Caco-2 (cell line): ENCODE data around the gene GPR17. TPM values are rescaled to one million over a fixed set of nuclear protein-coding genes. Genes with fewer than 3 reads are reported as not detected.

Experiments used
- BruUV-seq: library from RNA; stranded (reverse); fragments of 400-500 nt; replicated peaks from 2 replicates; lab custom pipeline; 2021; lab: Mats Ljungman, UMichigan
- CTCF ChIA-PET: fragments of 300-600 bp; sonication (Branson Sonifier 250); formaldehyde crosslinking; loops from one replicate; lab custom pipeline; 2022; ENCODE audit warnings: antibody characterized with exemption; lab: Charles Lee
- POLR2A ChIA-PET: fragments of 300-600 bp; sonication (Branson Sonifier 250); formaldehyde crosslinking; loops from one replicate; lab custom pipeline; 2022; ENCODE audit warnings: antibody characterized with exemption; lab: Charles Lee
- DNase-seq, 2 experiments: peaks; one replicate each; pipeline versions ENCODE4 v3.0.0 to v3.0.0-alpha.2; 2020 to 2022
- H3K27me3 ChIP-seq: replicated peaks from 2 replicates; pipeline ENCODE4 v1.6.0; 2011; ENCODE audit warnings: low read length; ENCODE audit not compliant: control insufficient read depth, insufficient read depth
- H3K36me3 ChIP-seq: 2 replicates; pipeline ENCODE4 v1.5.1; 2011; ENCODE audit warnings: low read length; ENCODE audit not compliant: control insufficient read depth, insufficient read depth
- H3K4me1 ChIP-seq: fragments of 250-450 bp; sonication (Bioruptor Pico); 2 replicates; pipeline ENCODE4 v1.5.1; 2020; ENCODE audit warnings: mild to moderate bottlenecking
- H3K4me3 ChIP-seq: 2 replicates; pipeline ENCODE4 v1.5.1; 2011; ENCODE audit warnings: low read depth, mild to moderate bottlenecking, control low read depth, low read length
- H3K9me3 ChIP-seq: fragments of 250-450 bp; sonication (Bioruptor Pico); 2 replicates; pipeline ENCODE4 v1.5.1; 2020; ENCODE audit warnings: mild to moderate bottlenecking, moderate library complexity
- H3K27ac Mint-ChIP-seq: one replicate; pipeline ENCODE4 v1.8.0; 2022; ENCODE audit warnings: mixed read lengths; ENCODE audit not compliant: unreplicated experiment
- H3K27me3 Mint-ChIP-seq: one replicate; pipeline ENCODE4 v1.8.0; 2022; ENCODE audit warnings: mixed read lengths; ENCODE audit not compliant: insufficient read depth, unreplicated experiment
- H3K36me3 Mint-ChIP-seq: one replicate; pipeline ENCODE4 v1.8.0; 2022; ENCODE audit warnings: mild to moderate bottlenecking, mixed read lengths; ENCODE audit not compliant: insufficient read depth, unreplicated experiment
- H3K4me1 Mint-ChIP-seq: one replicate; pipeline ENCODE4 v1.8.0; 2022; ENCODE audit warnings: low read depth, mixed read lengths; ENCODE audit not compliant: unreplicated experiment
- H3K4me3 Mint-ChIP-seq: one replicate; pipeline ENCODE4 v1.8.0; 2022; ENCODE audit warnings: mild to moderate bottlenecking, moderate library complexity, mixed read lengths; ENCODE audit not compliant: unreplicated experiment
- H3K9me3 Mint-ChIP-seq: one replicate; pipeline ENCODE4 v1.8.0; 2022; ENCODE audit warnings: mixed read lengths; ENCODE audit not compliant: unreplicated experiment
- CTCF ChIP-seq, 2 experiments: fragments of 200-600 bp in 1 of 2; IDR thresholded peaks; 1 replicate in 1 of 2; 2 replicates in 1 of 2; pipeline versions ENCODE4 v1.5.1 to v1.8.0; 2011 to 2022; ENCODE audit warnings: antibody characterized with exemption in 1 of 2, control low read depth in 1 of 2, inconsistent platforms in 1 of 2, low read depth in 1 of 2, low read length in 1 of 2, mild to moderate bottlenecking in 1 of 2, moderate library complexity in 1 of 2; ENCODE audit not compliant: insufficient read depth in 1 of 2, severe bottlenecking in 1 of 2, unreplicated experiment in 1 of 2
- intact Hi-C: fragments of 100-400 bp; cut with micrococcal nuclease; formaldehyde crosslinking; loops from one replicate; pipeline ENCODE4 v1.10.0; 2022; ENCODE audit not compliant: unreplicated experiment
- total RNA-seq: library from RNA; stranded (reverse); gene quantifications from 2 replicates; pipeline ENCODE4 v1.2.3, GENCODE V29; 2022

Gene GPR17
- total RNA-seq, 1 experiment from 2014 or later = not detected

GRCh38 chr2:127657232-127657595, 11.3 kb downstream of the GPR17 start:
- Histone ChIP-seq H3K9me3 (no peaks in the 10 kb centered on the region), H3K4me1 (peaks cover 10% of the 10 kb centered on the region), H3K36me3 (no peaks in the 10 kb centered on the region), H3K27me3 (no peaks in the 10 kb centered on the region), H3K4me3 (no peak overlapping the region)
- intact Hi-C loops = no loop called here
- Mint-ChIP-seq H3K9me3 (no peaks in the 10 kb centered on the region), H3K27ac (no peak overlapping the region), H3K36me3 (no peaks in the 10 kb centered on the region), H3K27me3 (no peaks in the 10 kb centered on the region), H3K4me1 (no peaks in the 10 kb centered on the region), H3K4me3 (no peak overlapping the region)
- ChIA-PET POLR2A (no interaction called here), CTCF (no interaction called here)
- no peak for TF ChIP-seq CTCF (IDR thresholded peaks at IDR 0.05; ENCODE audit: insufficient read depth in 1 of 2, low read depth in 1 of 2, low read length in 1 of 2, severe bottlenecking in 1 of 2, unreplicated experiment in 1 of 2)
- no TSS peak for BruUV-seq
- no peak for DNase-seq

GRCh38 chr2:127658146-127658545, 12.2 kb downstream of the GPR17 start:
- Histone ChIP-seq H3K36me3 (no peaks in the 10 kb centered on the region), H3K27me3 (no peaks in the 10 kb centered on the region), H3K4me1 (peaks cover 10% of the 10 kb centered on the region), H3K4me3 (no peak overlapping the region), H3K9me3 (no peaks in the 10 kb centered on the region)
- Mint-ChIP-seq H3K27me3 (no peaks in the 10 kb centered on the region), H3K27ac (no peak overlapping the region), H3K4me1 (no peaks in the 10 kb centered on the region), H3K4me3 (no peak overlapping the region), H3K36me3 (no peaks in the 10 kb centered on the region), H3K9me3 (no peaks in the 10 kb centered on the region)
- ChIA-PET CTCF (no interaction called here), POLR2A (no interaction called here)
- BruUV-seq = no TSS peak
- TF ChIP-seq CTCF (IDR thresholded peaks at IDR 0.05; ENCODE audit: insufficient read depth in 1 of 2, low read depth in 1 of 2, low read length in 1 of 2, severe bottlenecking in 1 of 2, unreplicated experiment in 1 of 2) = no peak
- no peak for DNase-seq
- intact Hi-C loops = no loop called here

- no peaks in the 10 kb centered on the region for H3K27me3 Mint-ChIP-seq
- H3K27ac Mint-ChIP-seq = no peak overlapping the region
- no TSS peak for BruUV-seq
- TF ChIP-seq CTCF (IDR thresholded peaks at IDR 0.05; ENCODE audit: insufficient read depth in 1 of 2, low read depth in 1 of 2, low read length in 1 of 2, severe bottlenecking in 1 of 2, unreplicated experiment in 1 of 2) = no peak
- peaks cover 10% of the 10 kb centered on the region for H3K4me1 ChIP-seq
- H3K9me3 Mint-ChIP-seq = no peaks in the 10 kb centered on the region
- no peaks in the 10 kb centered on the region for H3K36me3 Mint-ChIP-seq
- no peak overlapping the region for H3K4me3 Mint-ChIP-seq
- DNase-seq = no peak
- intact Hi-C loops = no loop called here
- POLR2A ChIA-PET = no interaction called here
- H3K4me3 ChIP-seq = no peak overlapping the region
- no peaks in the 10 kb centered on the region for H3K4me1 Mint-ChIP-seq
- CTCF ChIA-PET = no interaction called here
- H3K9me3 ChIP-seq = no peaks in the 10 kb centered on the region
- no peaks in the 10 kb centered on the region for H3K27me3 ChIP-seq
- no peaks in the 10 kb centered on the region for H3K36me3 ChIP-seq
Observed at GRCh38 chr2:127658641-127659407, 12.9 kb downstream of the GPR17 start.
